ENCODE results near the gene SUSD2. TPM values are rescaled to one million over a fixed set of nuclear protein-coding genes. Genes with fewer than 3 reads are reported as not detected.

SUSD2 gene
- total RNA-seq, 2 experiments from 2014 or later: 0.52 to 0.96 TPM

- H3K4me3 Mint-ChIP-seq: no peak overlapping the region
- H3K27ac Mint-ChIP-seq: no peak overlapping the region
- H3K4me1 Mint-ChIP-seq: no peaks in the 10 kb centered on the region
These were observed 10.7 kb upstream of the SUSD2 start for GRCh38 chr22:24170632-24171031.

GRCh38 chr22:24171822-24172221, 9.5 kb upstream of the SUSD2 start:
- Mint-ChIP-seq H3K4me1 (no peaks in the 10 kb centered on the region), H3K9me3 (ENCODE audit: low read depth) (no peaks in the 10 kb centered on the region), H3K36me3 (peaks cover 7% of the 10 kb centered on the region), H3K4me3 (no peak overlapping the region), H3K27me3 (no peaks in the 10 kb centered on the region), H3K27ac (no peak overlapping the region)
- CTCF ChIA-PET: interaction anchor here (0.6 kb wide), 1 partner anchor 216 kb away, joined by 3 read pairs; no protein-coding TSS in a partner anchor
- DNase-seq (no peak), ATAC-seq (no peak)

More at GRCh38 chr22:24170632-24171031, 10.7 kb upstream of the SUSD2 start:
- DNase-seq (no peak), ATAC-seq (no peak)
- Mint-ChIP-seq H3K9me3 (ENCODE audit: low read depth) (no peaks in the 10 kb centered on the region), H3K36me3 (peaks cover 10% of the 10 kb centered on the region), H3K27me3 (no peaks in the 10 kb centered on the region)
- CTCF ChIA-PET: no interaction called here

GRCh38 chr22:24175160-24175808, 6.0 kb upstream of the SUSD2 start:
- Mint-ChIP-seq H3K27ac (peak overlapping the region; percentile 42), H3K36me3 (peaks cover 7% of the 10 kb centered on the region)

GRCh38 chr22:24176040-24176439, 5.2 kb upstream of the SUSD2 start:
- CTCF ChIA-PET: interaction anchor here (0.8 to 3.8 kb wide), 12 partner anchors 19 to 162 kb away, joined by 3 to 35 read pairs (median 6); no protein-coding TSS in a partner anchor
- Mint-ChIP-seq H3K9me3 (ENCODE audit: low read depth) (no peaks in the 10 kb centered on the region), H3K27me3 (no peaks in the 10 kb centered on the region), H3K27ac (no peak overlapping the region), H3K36me3 (peaks cover 7% of the 10 kb centered on the region), H3K4me1 (no peaks in the 10 kb centered on the region), H3K4me3 (no peak overlapping the region)
- no peak for DNase-seq
- ATAC-seq: no peak

More at GRCh38 chr22:24175160-24175808, 6.0 kb upstream of the SUSD2 start:
- CTCF ChIA-PET: interaction anchor here (0.7 to 3.8 kb wide), 18 partner anchors 11 to 266 kb away, joined by 3 to 35 read pairs (median 5); no protein-coding TSS in a partner anchor
- no peaks in the 10 kb centered on the region for H3K4me1 Mint-ChIP-seq
- H3K4me3 Mint-ChIP-seq: no peak overlapping the region
- H3K9me3 Mint-ChIP-seq (ENCODE audit: low read depth): no peaks in the 10 kb centered on the region
- H3K27me3 Mint-ChIP-seq: no peaks in the 10 kb centered on the region
- DNase-seq (peak; percentile 76), ATAC-seq (peak; percentile 69)

GRCh38 chr22:24176630-24177029, 4.7 kb upstream of the SUSD2 start:
- no peaks in the 10 kb centered on the region for H3K27me3 Mint-ChIP-seq
- DNase-seq: no peak
- H3K9me3 Mint-ChIP-seq (ENCODE audit: low read depth): no peaks in the 10 kb centered on the region
- H3K4me3 Mint-ChIP-seq: no peak overlapping the region
- no peaks in the 10 kb centered on the region for H3K4me1 Mint-ChIP-seq
- no peak overlapping the region for H3K27ac Mint-ChIP-seq
- no peak for ATAC-seq
- H3K36me3 Mint-ChIP-seq: peaks cover 7% of the 10 kb centered on the region
- CTCF ChIA-PET: interaction anchor here (0.8 to 3.8 kb wide), 6 partner anchors 20 to 120 kb away, joined by 3 to 35 read pairs (median 15); no protein-coding TSS in a partner anchor

- H3K27me3 Mint-ChIP-seq: no peaks in the 10 kb centered on the region
- peaks cover 7% of the 10 kb centered on the region for H3K36me3 Mint-ChIP-seq
- DNase-seq: no peak
- no peaks in the 10 kb centered on the region for H3K4me1 Mint-ChIP-seq
- no peak overlapping the region for H3K27ac Mint-ChIP-seq
- H3K4me3 Mint-ChIP-seq: no peak overlapping the region
- ATAC-seq: no peak
- CTCF ChIA-PET: interaction anchor here (0.8 to 3.8 kb wide), 4 partner anchors 20 to 121 kb away, joined by 3 to 31 read pairs (median 15); no protein-coding TSS in a partner anchor
- H3K9me3 Mint-ChIP-seq (ENCODE audit: low read depth): no peaks in the 10 kb centered on the region
These were observed 4.2 kb upstream of the SUSD2 start for GRCh38 chr22:24177045-24177444.

GRCh38 chr22:24177456-24177855, 3.8 kb upstream of the SUSD2 start:
- no peak overlapping the region for H3K4me3 Mint-ChIP-seq
- H3K9me3 Mint-ChIP-seq (ENCODE audit: low read depth): no peaks in the 10 kb centered on the region
- H3K4me1 Mint-ChIP-seq: no peaks in the 10 kb centered on the region
- H3K36me3 Mint-ChIP-seq: peaks cover 7% of the 10 kb centered on the region
- no peaks in the 10 kb centered on the region for H3K27me3 Mint-ChIP-seq
- ATAC-seq: no peak
- H3K27ac Mint-ChIP-seq: no peak overlapping the region
- DNase-seq: no peak
- CTCF ChIA-PET: interaction anchor here (0.7 to 1.0 kb wide), 3 partner anchors 71 to 121 kb away, joined by 3 to 4 read pairs (median 3); no protein-coding TSS in a partner anchor

- Mint-ChIP-seq H3K4me3 (no peak overlapping the region), H3K27me3 (no peaks in the 10 kb centered on the region), H3K36me3 (peaks cover 5% of the 10 kb centered on the region), H3K9me3 (ENCODE audit: low read depth) (no peaks in the 10 kb centered on the region), H3K27ac (no peak overlapping the region), H3K4me1 (no peaks in the 10 kb centered on the region)
- CTCF ChIA-PET: interaction anchor here (0.7 to 0.8 kb wide), 2 partner anchors 68 to 71 kb away, joined by 3 to 4 read pairs; no protein-coding TSS in a partner anchor
- no peak for ATAC-seq
- no peak for DNase-seq
These were observed 3.3 kb upstream of the SUSD2 start for GRCh38 chr22:24178021-24178431.

- DNase-seq (no peak), ATAC-seq (no peak)
- Mint-ChIP-seq H3K36me3 (peaks cover 1% of the 10 kb centered on the region), H3K9me3 (ENCODE audit: low read depth) (no peaks in the 10 kb centered on the region), H3K27ac (no peak overlapping the region), H3K4me1 (no peaks in the 10 kb centered on the region), H3K27me3 (no peaks in the 10 kb centered on the region), H3K4me3 (no peak overlapping the region)
- CTCF ChIA-PET: interaction anchor here (0.7 to 1.8 kb wide), 7 partner anchors 11 to 67 kb away, joined by 3 to 7 read pairs (median 4); no protein-coding TSS in a partner anchor
These were observed 2.5 kb upstream of the SUSD2 start for GRCh38 chr22:24178502-24179440.

- H3K4me1 Mint-ChIP-seq: no peaks in the 10 kb centered on the region
- H3K4me3 Mint-ChIP-seq: no peak overlapping the region
- CTCF ChIA-PET: interaction anchor here (0.7 to 1.8 kb wide), 6 partner anchors 10 to 51 kb away, joined by 3 to 7 read pairs (median 4); no protein-coding TSS in a partner anchor
- no peaks in the 10 kb centered on the region for H3K27me3 Mint-ChIP-seq
- ATAC-seq: no peak
- peaks cover 1% of the 10 kb centered on the region for H3K36me3 Mint-ChIP-seq
- no peak for DNase-seq
- H3K9me3 Mint-ChIP-seq (ENCODE audit: low read depth): no peaks in the 10 kb centered on the region
- no peak overlapping the region for H3K27ac Mint-ChIP-seq
These were observed 1.6 kb upstream of the SUSD2 start for GRCh38 chr22:24179478-24180210.

- ATAC-seq (no peak), DNase-seq (no peak)
- CTCF ChIA-PET: interaction anchor here (0.8 to 1.8 kb wide), 3 partner anchors 9 to 35 kb away, joined by 3 to 7 read pairs (median 3); no protein-coding TSS in a partner anchor
- Mint-ChIP-seq H3K9me3 (ENCODE audit: low read depth) (no peaks in the 10 kb centered on the region), H3K4me3 (no peak overlapping the region), H3K4me1 (no peaks in the 10 kb centered on the region), H3K27me3 (no peaks in the 10 kb centered on the region), H3K36me3 (no peaks in the 10 kb centered on the region), H3K27ac (no peak overlapping the region)
These were observed 785 bp upstream of the SUSD2 start for GRCh38 chr22:24180316-24181087.
